GM12878 (cell line): ENCODE results near the gene GATA2. TPM values are rescaled to one million over a fixed set of nuclear protein-coding genes. Genes with fewer than 3 reads are reported as not detected.

Source experiments
- ATAC-seq: fragments of 200-7000 bp; cut with Tn5 transposase; 3 replicates; pipeline ENCODE4 v1.9.1; 2020; ENCODE audit warnings: mild to moderate bottlenecking, moderate library complexity
- BruUV-seq: library from RNA; stranded (reverse); fragments of 400-500 nt; replicated peaks from 2 replicates; lab custom pipeline; 2021; lab: Mats Ljungman, UMichigan
- CTCF ChIA-PET: fragments of 300-600 bp; sonication (Branson Sonifier 250); formaldehyde crosslinking; extraction: SDS; loops from one replicate; lab custom pipeline; 2021; ENCODE audit warnings: inconsistent platforms; lab: Yijun Ruan, JAX
- POLR2A ChIA-PET: fragments of 350-600 bp; formaldehyde crosslinking; extraction: SDS; loops from one replicate; lab custom pipeline; 2021; ENCODE audit warnings: inconsistent platforms; lab: Charles Lee
- RAD21 ChIA-PET: fragments of 300-600 bp; sonication (Branson Sonifier 250); formaldehyde crosslinking; loops from one replicate; lab custom pipeline; 2023; ENCODE audit warnings: antibody characterized with exemption; ENCODE audit not compliant: unreplicated experiment; lab: Charles Lee
- SMC1A ChIA-PET: fragments of 300-600 bp; sonication (Branson Sonifier 250); formaldehyde crosslinking; loops from one replicate; lab custom pipeline; 2023; ENCODE audit not compliant: unreplicated experiment, uncharacterized antibody; lab: Charles Lee
- DNase-seq: peaks from one replicate; pipeline ENCODE4 v3.0.0-alpha.2; 2011; ENCODE audit warnings: low read depth, low spot score
- FAIRE-seq: peaks from 3 replicates; lab custom pipeline; 2011; peaks lifted over from hg19 to GRCh38; lab: Jason Lieb, UNC
- H2AFZ ChIP-seq: 2 replicates; pipeline ENCODE4 v1.6.0; 2011; ENCODE audit warnings: low read depth, low read length, control low read depth; ENCODE audit not compliant: control insufficient read depth
- H3K27ac ChIP-seq: 2 replicates; pipeline ENCODE4 v1.5.1; 2011; ENCODE audit warnings: control low read depth; ENCODE audit not compliant: control insufficient read depth, insufficient read depth
- H3K27me3 ChIP-seq, 2 experiments: replicated peaks in 1 of 2; 2 replicates each; pipeline versions ENCODE4 v1.6.0 to v1.6.1; 2011; ENCODE audit warnings: low read length in 1 of 2; ENCODE audit not compliant: control insufficient read depth in 2 of 2, insufficient read depth in 2 of 2
- H3K36me3 ChIP-seq, 2 experiments: 2 replicates each; pipeline ENCODE4 v1.5.1; 2011; ENCODE audit warnings: low read length in 1 of 2; ENCODE audit not compliant: control insufficient read depth in 2 of 2, insufficient read depth in 2 of 2
- H3K4me1 ChIP-seq: 2 replicates; pipeline ENCODE4 v1.6.1; 2011; ENCODE audit warnings: mild to moderate bottlenecking, low read length, moderate library complexity, mixed read lengths; ENCODE audit not compliant: control insufficient read depth, insufficient read depth
- H3K4me2 ChIP-seq: 2 replicates; pipeline ENCODE4 v1.6.0; 2011; ENCODE audit warnings: control low read depth; ENCODE audit not compliant: control insufficient read depth, insufficient read depth
- H3K4me3 ChIP-seq: fragments of 200-600 bp; sonication (generic); 2 replicates; pipeline ENCODE4 v1.5.1; 2016
- H3K79me2 ChIP-seq: 2 replicates; pipeline ENCODE4 v1.6.0; 2011; ENCODE audit warnings: low read length; ENCODE audit not compliant: control insufficient read depth, insufficient read depth
- H3K9ac ChIP-seq: 2 replicates; pipeline ENCODE4 v1.8.0; 2011; ENCODE audit warnings: low read length, control low read depth, mixed read lengths; ENCODE audit not compliant: control insufficient read depth, insufficient read depth
- H3K9me3 ChIP-seq: replicated peaks from 3 replicates; pipeline ENCODE4 v1.5.1; 2011; ENCODE audit warnings: mild to moderate bottlenecking, low read length; ENCODE audit not compliant: control insufficient read depth, insufficient read depth
- H4K20me1 ChIP-seq: 2 replicates; pipeline ENCODE4 v1.6.0; 2011; ENCODE audit not compliant: control insufficient read depth, insufficient read depth
- ASH2L ChIP-seq: fragments of 300-600, 200-600 bp; sonication (generic); IDR thresholded peaks from 2 replicates; pipeline ENCODE4 v1.6.1; 2017; ENCODE audit warnings: low read depth, mild to moderate bottlenecking, borderline replicate concordance
- E2F4 ChIP-seq: IDR thresholded peaks from 2 replicates; pipeline ENCODE4 v1.6.1; 2012; ENCODE audit warnings: low read depth, low read length, improper control_type of control experiment
- HCFC1 ChIP-seq: fragments of 150-350 bp; IDR thresholded peaks from 2 replicates; pipeline ENCODE4 v1.6.1; 2014; ENCODE audit warnings: low read length
- HDAC2 ChIP-seq: fragments of 200-600 bp; sonication (generic); IDR thresholded peaks from 2 replicates; pipeline ENCODE4 v1.6.1; 2017
- HDGF ChIP-seq: fragments of 450-650 bp; IDR thresholded peaks from 2 replicates; pipeline ENCODE4 v1.6.1; 2016; ENCODE audit warnings: antibody characterized with exemption
- MEF2A ChIP-seq: IDR thresholded peaks from 2 replicates; pipeline ENCODE4 v1.6.1; 2011; ENCODE audit warnings: low read depth, mild to moderate bottlenecking, low read length, moderate library complexity; ENCODE audit not compliant: insufficient read depth
- MEF2B ChIP-seq: fragments of 450-650 bp; IDR thresholded peaks from 2 replicates; pipeline ENCODE4 v1.6.1; 2018; ENCODE audit warnings: mild to moderate bottlenecking, moderate library complexity; ENCODE audit not compliant: partially characterized antibody, poor library complexity, severe bottlenecking
- MYC ChIP-seq: IDR thresholded peaks from 2 replicates; pipeline ENCODE4 v1.6.1; 2011; ENCODE audit warnings: mild to moderate bottlenecking, low read length, moderate library complexity, inconsistent platforms; ENCODE audit not compliant: insufficient read depth, insufficient replicate concordance, insufficient read length, severe bottlenecking
- NFYB ChIP-seq: IDR thresholded peaks from 2 replicates; pipeline ENCODE4 v1.6.1; 2011; ENCODE audit warnings: low read depth, mild to moderate bottlenecking, low read length, improper control_type of control experiment, moderate library complexity; ENCODE audit not compliant: insufficient read depth
- NRF1 ChIP-seq: conservative IDR thresholded peaks from 2 replicates; pipeline ENCODE4 v1.6.1; 2011; ENCODE audit warnings: mild to moderate bottlenecking, low read depth, low read length, improper control_type of control experiment
- RUNX3 ChIP-seq: IDR thresholded peaks from 2 replicates; pipeline ENCODE4 v1.6.1; 2012; ENCODE audit warnings: low read length, inconsistent platforms
- SPI1 ChIP-seq: IDR thresholded peaks from 2 replicates; pipeline ENCODE4 v1.6.1; 2011; ENCODE audit warnings: low read depth, mild to moderate bottlenecking, low read length, moderate library complexity, borderline replicate concordance; ENCODE audit not compliant: insufficient read depth
- ZSCAN29 ChIP-seq: fragments of 450-650 bp; IDR thresholded peaks from 2 replicates; pipeline ENCODE4 v1.6.1; 2017; ENCODE audit warnings: mild to moderate bottlenecking, moderate library complexity
- ZZZ3 ChIP-seq: IDR thresholded peaks from 2 replicates; pipeline ENCODE4 v1.6.1; 2011; ENCODE audit warnings: low read depth; ENCODE audit not compliant: control insufficient read depth, insufficient read length
- whole genome bisulfite sequencing: methylation state at CpG from one replicate; pipeline ENCODE4 v1.1.6; 2016; ENCODE audit warnings: low lambda C conversion rate; ENCODE audit not compliant: insufficient replicate concordance, insufficient coverage; ENCODE audit errors: missing lambda C conversion rate; 5-methylcytosine and 5-hydroxymethylcytosine counted together
- in situ Hi-C: fragments of 300-500 bp; cut with MboI; formaldehyde crosslinking; loops from 9 replicates; pipeline ENCODE4 v1.14.3; 2018; ENCODE audit warnings: mixed read lengths
- intact Hi-C: fragments of 100-400 bp; cut with micrococcal nuclease; formaldehyde crosslinking; loops from one replicate; pipeline ENCODE4 v1.14.2; 2022; ENCODE audit not compliant: unreplicated experiment
- polyA plus RNA-seq, 11 experiments: library from polyadenylated mRNA; depleted of rRNA in 4 of 11; unstranded in 6 of 11; stranded (reverse) in 5 of 11; fragments of >200 nt; fragmentation: Nextera tagmentation in 4 of 11; fragmentation: Illumina TruSeq in 1 of 11; extraction: Ambion mirVana in 4 of 11; extraction: Trizol in 1 of 11; gene quantifications; 1 replicate in 1 of 11; 2 replicates in 10 of 11; pipeline versions ENCODE4 v1.2.1 to v1.2.3, GENCODE V29; 2011 to 2016; ENCODE audit warnings: inconsistent platforms in 2 of 11, missing spikeins in 2 of 11, low read depth in 1 of 11
- total RNA-seq, 4 experiments: library from RNA; depleted of rRNA in 3 of 4; stranded (reverse); fragments of >200 nt in 3 of 4; fragmentation: Illumina TruSeq in 1 of 4; extraction: Trizol in 1 of 4; gene quantifications; 2 replicates each; pipeline versions ENCODE4 v1.2.1 to v1.2.3, GENCODE V29; 2013 to 2021
- TF ChIP-seq, protein P1 (sequence below): fragments of 450-650 bp; conservative IDR thresholded peaks from 2 replicates; pipeline ENCODE4 v1.6.1; 2017; ENCODE audit warnings: mild to moderate bottlenecking, moderate library complexity

GATA2 gene
- total and polyA plus RNA-seq, 10 of the 15 experiments (the other 5 are each of a cell fraction or from before 2014, with no cell fraction given): 0.56 TPM; not detected in 9

- TF ChIP-seq HCFC1: no peak
- TF ChIP-seq MEF2A: no peak
- no peak for TF ChIP-seq MYC
- no peak for TF ChIP-seq RUNX3
- no peak for TF ChIP-seq HDAC2
- no peak for TF ChIP-seq ASH2L
- TF ChIP-seq NFYB: no peak
These were observed 24.0 kb downstream of the GATA2 start (continued) for GRCh38 chr3:128468791-128469527.

GRCh38 chr3:128468285-128468790 lies 24.7 kb downstream of the GATA2 start:
- CTCF ChIA-PET: no interaction called here
- no peaks in the 10 kb centered on the region for H3K9me3 ChIP-seq
- FAIRE-seq (no peak), DNase-seq (no peak), ATAC-seq (no peak)
- H3K4me1 ChIP-seq: no peaks in the 10 kb centered on the region; the same call in 1 of the 2 replicates
- H3K4me2 ChIP-seq: no peak overlapping the region
- RAD21 ChIA-PET: no interaction called here
- intact Hi-C loops: no loop called here
- TF ChIP-seq SPI1 (no peak), MEF2B (no peak), ZZZ3 (no peak), E2F4 (no peak), NRF1 (no peak), HDGF (no peak), ZSCAN29 (no peak)
- TF ChIP-seq, protein P1, sequence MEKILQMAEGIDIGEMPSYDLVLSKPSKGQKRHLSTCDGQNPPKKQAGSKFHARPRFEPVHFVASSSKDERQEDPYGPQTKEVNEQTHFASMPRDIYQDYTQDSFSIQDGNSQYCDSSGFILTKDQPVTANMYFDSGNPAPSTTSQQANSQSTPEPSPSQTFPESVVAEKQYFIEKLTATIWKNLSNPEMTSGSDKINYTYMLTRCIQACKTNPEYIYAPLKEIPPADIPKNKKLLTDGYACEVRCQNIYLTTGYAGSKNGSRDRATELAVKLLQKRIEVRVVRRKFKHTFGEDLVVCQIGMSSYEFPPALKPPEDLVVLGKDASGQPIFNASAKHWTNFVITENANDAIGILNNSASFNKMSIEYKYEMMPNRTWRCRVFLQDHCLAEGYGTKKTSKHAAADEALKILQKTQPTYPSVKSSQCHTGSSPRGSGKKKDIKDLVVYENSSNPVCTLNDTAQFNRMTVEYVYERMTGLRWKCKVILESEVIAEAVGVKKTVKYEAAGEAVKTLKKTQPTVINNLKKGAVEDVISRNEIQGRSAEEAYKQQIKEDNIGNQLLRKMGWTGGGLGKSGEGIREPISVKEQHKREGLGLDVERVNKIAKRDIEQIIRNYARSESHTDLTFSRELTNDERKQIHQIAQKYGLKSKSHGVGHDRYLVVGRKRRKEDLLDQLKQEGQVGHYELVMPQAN: no peak
- H3K27me3 ChIP-seq: peaks cover 0 to 3% of the 10 kb centered on the region in 2 experiments; a peak in 3 of 4 replicates
- POLR2A ChIA-PET: no interaction called here
- no peaks in the 10 kb centered on the region for H4K20me1 ChIP-seq
- no peak overlapping the region for H2AFZ ChIP-seq
- H3K4me3 ChIP-seq: no peak overlapping the region
- SMC1A ChIA-PET: no interaction called here
- H3K79me2 ChIP-seq: no peaks in the 10 kb centered on the region
- WGBS: 35% methylated on average over 17 of the region's 17 CpGs
- H3K27ac ChIP-seq: no peak overlapping the region
- BruUV-seq: no TSS peak
- in situ Hi-C loops: no loop called here
- no peak overlapping the region for H3K9ac ChIP-seq
- H3K36me3 ChIP-seq: no peaks in the 10 kb centered on the region
